ENCODE data around the gene DEF6.

GRCh38 chr6:35356391-35356790 is 58.8 kb downstream of the DEF6 start:
- no peak for TF ChIP-seq AGO1 (IDR thresholded peaks at IDR 0.05; ENCODE audit: low read depth, low read length, poor library complexity, severe bottlenecking)
- TF ChIP-seq CTCF (CRISPR knock-in tag; IDR thresholded peaks at IDR 0.05) = no peak
- no peak for TF ChIP-seq TARDBP (CRISPR knock-in tag; IDR thresholded peaks at IDR 0.05)
- no peak for TF ChIP-seq POLR2A (IDR thresholded peaks at IDR 0.05; ENCODE audit: insufficient read depth in 1 of 2, low read depth in 2 of 2, low read length in 2 of 2)

Measured in HepG2 (cell line).